HG02610 (cell line): ENCODE measurements around the gene PAM.

Experiments
- ATAC-seq: cut with Tn5 transposase; IDR thresholded peaks from one replicate; pipeline ENCODE4 v1.9.1; 2021; ENCODE audit warnings: mild to moderate bottlenecking, moderate library complexity; ENCODE audit not compliant: unreplicated experiment

The PAM gene

DNA sequence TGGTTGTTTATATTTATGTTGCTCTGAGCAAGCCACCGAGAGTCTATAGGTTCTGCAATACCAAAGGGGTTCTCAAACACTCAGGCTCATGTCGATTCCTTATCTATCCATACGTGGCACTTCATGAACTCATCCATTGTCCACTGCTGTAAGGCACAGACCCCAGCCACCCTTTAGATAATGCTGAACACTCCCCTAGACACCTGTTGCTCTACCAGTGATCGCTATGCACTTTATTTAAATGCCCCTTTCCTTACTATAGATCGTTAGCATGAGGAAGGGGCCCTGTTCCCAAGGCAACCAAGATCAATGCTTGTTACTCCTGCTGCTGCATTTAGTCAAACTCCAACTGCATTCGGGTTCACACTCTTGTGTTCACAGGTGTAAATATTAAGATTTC is 171.9 kb downstream of the PAM start:
- ATAC-seq: no peak

- no peak for ATAC-seq
Observed at GRCh38 chr5:102930244-102930643, 175.1 kb downstream of the PAM start.

DNA sequence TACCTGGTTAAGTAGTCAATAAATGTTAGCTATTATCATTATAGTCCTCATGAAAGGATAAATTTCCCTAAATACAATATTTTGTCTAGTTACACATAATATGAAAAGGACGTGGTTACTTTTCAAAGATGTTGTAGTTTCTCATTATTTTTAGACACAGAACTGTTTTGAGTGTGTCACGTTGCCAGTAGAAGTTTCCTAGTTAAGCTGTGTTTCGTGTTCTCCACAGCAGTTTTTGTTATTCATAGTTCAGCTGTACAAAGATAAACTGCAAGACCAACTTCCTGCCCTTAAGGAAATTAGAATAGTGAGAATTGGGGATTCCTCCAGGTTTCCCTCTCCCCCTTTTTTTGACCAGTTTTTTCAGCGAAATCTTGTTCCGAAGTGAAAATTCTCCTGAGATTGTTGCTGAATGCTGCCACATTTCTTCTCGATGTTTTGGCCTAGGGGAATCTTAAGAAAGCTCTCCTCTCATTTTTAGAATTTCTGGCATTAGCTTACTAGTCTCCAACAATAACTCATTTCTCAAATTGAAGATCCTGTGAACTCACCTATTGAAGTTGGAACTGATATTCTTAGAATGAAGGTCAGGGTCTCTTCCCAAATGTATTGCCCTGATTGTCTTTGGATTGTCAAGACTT is 176.1 kb downstream of the PAM start:
- ATAC-seq: no peak

- no peak for ATAC-seq
Observed at GRCh38 chr5:102932781-102933180, 177.7 kb downstream of the PAM start.

GRCh38 chr5:102933316-102933715 is 178.2 kb downstream of the PAM start:
- no peak for ATAC-seq

DNA sequence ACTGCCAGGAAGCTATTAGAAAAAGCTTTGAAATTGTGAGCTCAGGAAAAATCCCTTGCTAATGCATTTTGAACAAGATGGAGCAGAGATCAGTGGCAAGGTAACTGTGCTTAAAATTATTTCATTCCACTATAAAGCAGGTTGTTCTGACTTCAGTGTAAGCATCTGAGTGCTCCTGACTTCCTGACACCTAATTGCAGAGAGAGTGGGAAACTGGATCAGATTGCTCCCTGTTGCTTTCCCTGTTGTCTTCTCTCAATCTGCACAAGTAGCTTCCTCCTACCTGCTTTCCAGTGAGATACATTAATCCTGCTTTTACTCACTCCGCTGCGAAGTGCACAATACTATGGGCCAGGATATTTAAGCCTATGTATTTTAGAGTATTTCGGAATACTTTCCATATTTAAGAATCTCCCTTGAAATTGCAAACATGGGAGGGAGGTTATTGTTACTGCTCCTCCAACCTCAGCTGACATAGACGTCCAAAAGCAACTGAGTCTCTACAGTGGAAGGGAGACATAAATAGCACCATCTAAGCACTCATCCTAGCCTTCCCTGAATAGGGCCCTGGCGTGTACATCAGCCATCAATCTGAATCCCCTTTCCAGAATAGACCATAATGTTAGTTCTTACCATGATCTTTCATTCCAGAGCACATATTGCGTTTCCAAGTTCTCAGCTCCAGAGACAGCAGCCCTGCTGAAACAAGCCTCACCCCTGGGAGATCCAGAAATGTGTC is 178.8 kb downstream of the PAM start:
- ATAC-seq: no peak

GRCh38 chr5:102937894-102938293 is 182.8 kb downstream of the PAM start:
- ATAC-seq: no peak

GRCh38 chr5:102941111-102941510 is 186.0 kb downstream of the PAM start:
- no peak for ATAC-seq

DNA sequence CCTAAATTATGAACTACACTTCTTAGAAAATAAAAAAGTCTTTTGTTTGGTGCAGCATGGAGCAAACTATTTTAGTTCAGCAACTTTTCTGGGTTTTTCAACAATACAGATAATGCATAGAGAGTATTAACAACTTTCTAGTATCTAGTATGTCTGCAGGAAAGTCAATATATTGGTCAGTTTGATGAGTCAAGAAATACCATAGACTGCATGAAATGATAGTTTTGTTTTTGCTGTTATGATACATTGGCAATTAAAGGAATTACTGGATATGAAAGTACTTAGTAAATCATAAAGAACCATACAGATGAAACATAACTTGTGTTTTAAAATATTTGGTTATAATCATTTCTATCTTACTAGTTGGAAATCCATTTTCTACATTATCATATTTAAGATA is 191.3 kb downstream of the PAM start:
- no peak for ATAC-seq

DNA sequence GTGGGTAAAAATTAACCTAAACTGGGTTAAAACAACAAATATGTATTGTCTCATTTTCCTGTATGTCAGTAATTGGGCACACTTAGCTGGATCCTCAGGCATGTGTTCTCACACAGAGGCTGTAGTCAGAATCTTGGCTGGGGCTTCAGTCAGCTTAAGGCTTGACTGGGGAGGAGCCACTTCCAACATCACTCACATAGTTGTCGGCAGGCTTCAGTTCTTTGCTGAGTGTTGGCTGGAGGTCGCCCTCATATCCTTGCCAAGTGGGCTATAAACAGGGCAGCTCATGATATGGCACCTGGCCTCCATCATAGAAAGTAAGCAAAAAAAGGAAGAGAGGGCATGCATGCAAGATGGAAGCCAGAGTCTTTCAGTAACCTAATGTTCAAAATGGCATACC is 191.9 kb downstream of the PAM start:
- ATAC-seq: no peak

- no peak for ATAC-seq
Observed at GRCh38 chr5:102955488-102955887, 200.4 kb downstream of the PAM start.

GRCh38 chr5:102956599-102956998 is 201.5 kb downstream of the PAM start:
- no peak for ATAC-seq

DNA sequence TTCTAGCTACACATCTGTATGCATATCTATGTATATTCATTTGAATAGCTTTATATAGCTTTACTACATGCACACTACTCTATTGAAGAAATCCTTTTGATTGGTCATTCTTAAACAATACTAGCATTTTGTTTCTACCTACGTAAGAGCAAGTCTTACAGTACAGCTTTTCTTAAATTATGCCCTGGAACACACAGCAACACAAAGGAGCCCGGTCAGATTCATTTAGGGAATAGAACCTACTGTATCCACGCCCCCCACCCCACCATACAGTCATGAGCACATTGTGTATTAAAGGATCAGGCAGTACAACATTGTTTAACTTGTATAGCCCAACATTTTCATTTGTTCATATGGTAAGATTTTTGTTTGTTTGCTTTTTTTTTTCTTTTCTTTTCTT is 202.0 kb downstream of the PAM start:
- ATAC-seq: no peak

GRCh38 chr5:102958481-102959011 is 203.4 kb downstream of the PAM start:
- peak; percentile 24 for ATAC-seq

GRCh38 chr5:102959055-102959454 is 203.9 kb downstream of the PAM start:
- peak; percentile 71 for ATAC-seq

DNA sequence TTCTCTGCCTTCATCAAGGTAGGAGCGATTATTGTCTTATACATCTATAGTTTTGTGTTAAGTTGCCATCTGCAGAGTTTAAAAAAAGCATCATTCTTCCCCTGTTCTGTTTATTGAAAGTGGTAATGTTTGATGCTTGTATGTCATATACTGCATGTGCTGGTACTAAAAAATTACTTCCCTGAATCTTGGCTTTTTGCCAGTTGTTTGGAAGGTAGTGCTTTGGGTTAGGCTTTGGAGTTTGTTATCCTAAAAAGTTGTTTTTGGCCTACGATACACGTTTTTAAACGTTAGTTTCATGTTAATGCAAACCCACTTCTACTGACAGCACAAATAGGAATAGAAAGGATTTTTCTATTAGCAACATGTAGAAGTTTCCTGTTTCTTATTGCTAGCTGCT is 206.6 kb downstream of the PAM start:
- no peak for ATAC-seq

GRCh38 chr5:102965653-102966052 is 210.5 kb downstream of the PAM start:
- ATAC-seq: no peak

DNA sequence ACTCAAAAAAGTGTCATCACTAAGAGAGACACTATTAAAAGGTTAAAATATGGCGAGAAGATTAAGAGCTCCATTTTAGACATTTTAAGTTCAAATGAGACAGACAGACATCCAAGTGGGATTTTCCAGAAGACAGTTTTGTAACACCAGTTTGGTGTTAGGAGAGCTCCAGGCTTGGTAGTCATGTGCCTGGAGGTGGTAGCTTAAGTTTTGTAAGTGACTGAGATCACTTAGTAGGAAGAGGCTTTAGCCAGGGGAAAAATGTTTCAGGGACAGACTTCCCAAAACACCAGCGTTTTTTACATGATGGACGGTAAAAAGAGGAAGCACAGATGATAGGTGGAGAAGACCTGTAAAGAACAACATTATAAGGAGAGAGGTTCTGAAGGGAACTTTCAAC is 214.5 kb downstream of the PAM start:
- ATAC-seq: no peak

DNA sequence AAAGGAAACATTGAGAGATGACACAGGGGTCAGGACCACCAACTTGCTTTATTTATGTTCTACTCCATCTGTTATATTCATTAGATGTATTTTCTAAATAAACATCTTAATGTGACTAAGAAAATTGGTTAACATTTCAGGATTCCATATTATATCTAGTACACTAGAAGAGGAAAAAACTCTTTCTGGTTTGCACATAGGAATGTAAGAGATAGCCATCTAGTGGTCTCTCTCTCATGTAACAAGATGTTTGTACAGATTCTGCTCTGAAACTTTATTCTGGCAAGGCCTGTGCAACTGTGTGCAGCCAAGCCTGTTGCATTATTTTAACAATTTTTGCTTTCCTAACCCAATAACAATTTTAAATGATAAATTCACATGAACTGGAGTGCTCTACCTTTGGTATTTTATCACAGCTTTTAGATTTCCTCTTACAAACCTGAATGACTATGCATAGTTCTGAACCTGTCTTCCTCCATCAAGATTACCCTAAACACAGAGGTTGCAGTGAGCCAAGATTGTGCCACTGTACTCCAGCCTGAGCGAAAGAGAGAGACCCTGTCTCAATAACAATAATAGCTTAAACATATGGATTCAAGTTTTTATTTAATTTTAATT is 216.7 kb downstream of the PAM start:
- ATAC-seq: no peak

- no peak for ATAC-seq
Observed at GRCh38 chr5:102974177-102974576, 219.1 kb downstream of the PAM start.

DNA sequence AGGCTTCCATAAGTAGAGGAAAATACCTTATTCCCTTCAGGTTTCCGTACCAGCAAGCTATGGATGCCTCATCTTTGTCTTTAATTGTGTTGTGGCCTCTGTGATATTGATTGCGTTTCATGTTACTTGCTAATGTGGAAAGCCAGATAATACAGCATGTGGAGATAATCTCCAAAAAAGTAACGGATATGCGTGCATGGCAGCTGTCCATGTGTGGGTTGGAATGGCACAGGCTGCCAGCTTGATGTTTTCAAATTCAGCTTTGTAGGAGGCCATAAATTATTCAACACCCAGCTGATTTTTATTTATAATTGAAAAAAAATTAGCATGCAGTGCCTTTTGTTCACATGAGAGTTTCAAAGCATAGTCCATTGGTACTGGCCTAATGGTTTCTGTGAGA is 219.9 kb downstream of the PAM start:
- ATAC-seq: no peak
